ENCODE data around the gene MTUS2.

The MTUS2 gene

GRCh38 chr13:29024783-29025182, 204.6 kb downstream of the MTUS2 start:
- no peak for DNase-seq (ENCODE audit: low read depth)

- DNase-seq (ENCODE audit: low read depth): no peak
Observed at GRCh38 chr13:29028868-29029267, 208.7 kb downstream of the MTUS2 start.

- DNase-seq (ENCODE audit: low read depth): no peak
Observed at GRCh38 chr13:29038700-29039099, 218.6 kb downstream of the MTUS2 start.

- DNase-seq (ENCODE audit: low read depth): no peak
Observed at GRCh38 chr13:29039212-29039611, 219.1 kb downstream of the MTUS2 start.

- DNase-seq (ENCODE audit: low read depth): no peak
Observed at GRCh38 chr13:29046588-29046987, 226.4 kb downstream of the MTUS2 start.

GRCh38 chr13:29049524-29049923, 229.4 kb downstream of the MTUS2 start:
- DNase-seq (ENCODE audit: low read depth): no peak

- no peak for DNase-seq (ENCODE audit: low read depth)
Observed at GRCh38 chr13:29050719-29051118, 230.6 kb downstream of the MTUS2 start.

GRCh38 chr13:29059800-29060199, 239.7 kb downstream of the MTUS2 start:
- DNase-seq (ENCODE audit: low read depth): no peak

GRCh38 chr13:29065142-29065541, 245.0 kb downstream of the MTUS2 start:
- no peak for DNase-seq (ENCODE audit: low read depth)

- DNase-seq (ENCODE audit: low read depth): no peak
Observed at GRCh38 chr13:29067306-29067945, 247.3 kb downstream of the MTUS2 start.

- DNase-seq (ENCODE audit: low read depth): no peak
Observed at GRCh38 chr13:29073755-29074154, 253.6 kb downstream of the MTUS2 start.

- no peak for DNase-seq (ENCODE audit: low read depth)
Observed at GRCh38 chr13:29077051-29077813, 257.1 kb downstream of the MTUS2 start.

- DNase-seq (ENCODE audit: low read depth): no peak
Observed at GRCh38 chr13:29081036-29081435, 260.9 kb downstream of the MTUS2 start.

- no peak for DNase-seq (ENCODE audit: low read depth)
Observed at GRCh38 chr13:29081697-29082440, 261.7 kb downstream of the MTUS2 start.

- DNase-seq (ENCODE audit: low read depth): no peak
Observed at GRCh38 chr13:29099781-29100406, 279.8 kb downstream of the MTUS2 start.

GRCh38 chr13:29100758-29101157, 280.6 kb downstream of the MTUS2 start:
- DNase-seq (ENCODE audit: low read depth): no peak

GRCh38 chr13:29101409-29101808, 281.3 kb downstream of the MTUS2 start:
- DNase-seq (ENCODE audit: low read depth): no peak

GRCh38 chr13:29101905-29102304, 281.8 kb downstream of the MTUS2 start:
- DNase-seq (ENCODE audit: low read depth): no peak

GRCh38 chr13:29103065-29103800, 283.1 kb downstream of the MTUS2 start:
- DNase-seq (ENCODE audit: low read depth): no peak

- no peak for DNase-seq (ENCODE audit: low read depth)
Observed at GRCh38 chr13:29104461-29104860, 284.3 kb downstream of the MTUS2 start.

- DNase-seq (ENCODE audit: low read depth): no peak
Observed at GRCh38 chr13:29105779-29106178, 285.6 kb downstream of the MTUS2 start.

- no peak for DNase-seq (ENCODE audit: low read depth)
Observed at GRCh38 chr13:29106651-29107050, 286.5 kb downstream of the MTUS2 start.
